ENCODE results near the gene BORCS6.

BORCS6 gene

DNA sequence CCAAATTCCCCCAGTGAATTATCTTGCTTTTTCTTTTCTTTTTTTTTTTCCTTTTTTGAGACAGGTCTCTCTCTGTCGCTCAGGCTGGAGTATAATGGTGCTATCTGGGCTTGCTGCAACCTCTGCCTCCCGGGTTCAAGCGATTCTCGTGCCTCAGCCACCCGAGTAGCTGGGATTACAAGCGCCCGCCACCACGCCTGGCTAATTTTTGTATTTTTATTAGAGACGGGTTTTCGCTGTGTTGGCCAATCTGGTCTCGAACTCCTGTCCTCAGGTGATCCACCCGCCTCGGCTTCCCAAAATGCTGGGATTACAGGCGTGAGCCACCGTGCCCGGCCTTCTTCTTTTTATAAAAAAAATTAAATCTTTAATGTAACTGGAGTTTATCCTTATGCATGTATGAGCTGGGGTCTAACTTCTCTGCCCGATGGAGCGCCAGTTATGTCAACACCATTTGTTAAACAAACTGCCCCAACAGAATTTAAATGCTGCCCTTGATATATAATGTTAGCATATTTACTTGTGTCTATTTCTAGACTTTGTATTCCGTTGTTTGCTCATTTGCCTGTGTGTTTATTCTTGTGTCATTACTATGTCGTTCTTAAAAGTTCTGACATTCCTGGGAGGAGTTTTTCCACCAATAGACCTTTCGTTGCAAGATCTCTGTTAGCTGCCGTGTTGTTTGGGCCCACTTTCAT lies 20.9 kb upstream of the BORCS6 start:
- no peak for DNase-seq (ENCODE audit: low spot score)

DNA sequence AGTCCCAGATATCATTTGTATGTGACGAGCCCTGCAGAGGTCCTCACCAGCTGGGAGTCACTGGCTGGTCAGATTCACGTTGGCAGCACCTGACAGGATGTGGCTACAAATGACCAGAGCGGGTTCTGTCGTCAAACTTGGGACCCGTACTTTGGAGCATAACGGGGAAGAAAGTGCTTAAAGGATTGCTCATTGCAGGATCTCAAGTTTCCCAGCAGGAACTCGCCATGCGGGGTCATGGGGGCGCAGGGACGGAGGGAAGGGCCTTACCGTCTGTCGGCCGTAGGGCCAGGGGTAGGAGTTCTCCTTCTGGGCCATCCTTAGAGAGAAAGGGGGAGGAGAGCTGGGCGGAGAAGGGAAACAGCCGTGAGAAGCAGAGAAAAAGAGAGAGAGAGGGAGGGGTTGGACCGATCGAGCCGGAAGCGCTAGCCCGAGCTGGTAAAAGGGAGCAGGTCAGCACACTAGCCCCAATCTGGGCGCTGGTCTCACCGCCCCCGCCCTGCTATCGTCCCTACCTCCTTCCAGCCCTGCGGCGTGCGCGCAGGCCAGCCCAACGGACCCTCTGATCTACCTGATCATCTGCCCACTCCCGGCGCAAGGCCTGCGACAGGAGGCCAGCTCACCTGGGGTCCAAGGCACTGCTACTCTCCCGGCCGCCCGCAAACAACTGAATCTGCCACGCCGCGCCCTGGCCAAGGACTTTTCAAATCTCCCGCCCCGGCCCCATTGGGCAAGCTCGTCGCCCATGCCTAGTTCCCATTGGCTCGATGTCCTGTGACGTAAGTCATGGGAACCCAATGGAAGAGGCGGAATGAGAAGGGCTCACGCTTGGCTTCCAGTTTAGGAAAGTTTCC lies 20.2 kb upstream of the BORCS6 start, which contains the start of gene AURKB:
TSS of gene AURKB (minus strand) at position 669 of the 854 bp plus-strand sequence. CDS start at position 318, 351 bp downstream.
- DNase-seq (ENCODE audit: low spot score), result peak; percentile 95

DNA sequence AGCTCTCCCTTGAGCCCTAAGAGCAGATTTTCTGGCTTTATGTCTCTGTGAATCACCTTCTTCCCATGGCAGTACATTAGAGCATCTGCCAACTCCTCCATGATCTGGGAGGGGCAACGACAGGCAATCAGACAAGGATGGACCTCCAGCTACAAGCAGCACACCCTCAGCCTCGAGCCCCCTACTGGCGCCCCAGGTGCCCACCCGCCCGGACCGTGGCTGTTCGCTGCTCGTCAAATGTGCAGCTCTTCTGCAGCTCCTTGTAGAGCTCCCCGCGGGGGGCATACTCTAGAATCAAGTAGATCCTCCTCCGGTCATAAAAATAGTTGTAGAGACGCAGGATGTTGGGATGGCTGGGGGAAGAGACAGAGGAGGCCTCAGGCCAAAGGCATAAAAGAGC lies 16.6 kb upstream of the BORCS6 start:
- DNase-seq (ENCODE audit: low spot score), result no peak

DNA sequence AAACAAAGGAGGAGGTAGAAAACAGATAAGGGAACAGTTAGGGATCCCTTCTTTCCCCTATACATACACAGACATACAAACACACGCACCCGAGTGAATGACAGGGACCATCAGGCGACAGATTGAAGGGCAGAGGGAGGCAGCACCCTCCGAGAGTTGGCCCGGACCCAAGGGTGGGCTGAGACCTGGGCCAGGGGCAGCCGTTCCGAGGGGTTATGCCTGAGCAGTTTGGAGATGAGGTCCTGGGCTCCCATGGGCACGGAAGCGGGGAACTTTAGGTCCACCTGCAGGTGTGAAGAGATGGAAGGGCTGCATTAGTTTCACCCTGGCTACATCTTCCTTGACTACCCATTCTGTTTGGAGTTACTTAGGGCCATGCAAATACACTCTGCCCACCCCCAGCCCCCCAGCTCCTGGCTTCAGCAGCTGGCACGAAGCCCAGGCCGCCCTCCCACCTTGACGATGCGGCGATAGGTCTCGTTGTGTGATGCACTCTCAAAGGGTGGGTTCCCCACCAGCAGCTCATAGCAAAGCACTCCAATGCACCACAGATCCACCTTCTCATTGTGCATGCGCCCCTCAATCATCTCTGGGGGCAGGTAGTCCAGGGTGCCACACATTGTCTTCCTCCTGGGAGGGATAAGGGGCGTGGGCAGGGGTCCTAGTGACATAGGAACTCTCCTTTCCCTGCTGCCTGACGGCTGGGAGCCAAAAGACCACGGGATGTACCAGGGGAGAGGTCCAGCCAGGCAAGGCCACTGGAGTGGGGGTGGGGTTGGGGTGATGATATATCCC lies 15.0 kb upstream of the BORCS6 start:
- DNase-seq (ENCODE audit: low spot score), result no peak

DNA sequence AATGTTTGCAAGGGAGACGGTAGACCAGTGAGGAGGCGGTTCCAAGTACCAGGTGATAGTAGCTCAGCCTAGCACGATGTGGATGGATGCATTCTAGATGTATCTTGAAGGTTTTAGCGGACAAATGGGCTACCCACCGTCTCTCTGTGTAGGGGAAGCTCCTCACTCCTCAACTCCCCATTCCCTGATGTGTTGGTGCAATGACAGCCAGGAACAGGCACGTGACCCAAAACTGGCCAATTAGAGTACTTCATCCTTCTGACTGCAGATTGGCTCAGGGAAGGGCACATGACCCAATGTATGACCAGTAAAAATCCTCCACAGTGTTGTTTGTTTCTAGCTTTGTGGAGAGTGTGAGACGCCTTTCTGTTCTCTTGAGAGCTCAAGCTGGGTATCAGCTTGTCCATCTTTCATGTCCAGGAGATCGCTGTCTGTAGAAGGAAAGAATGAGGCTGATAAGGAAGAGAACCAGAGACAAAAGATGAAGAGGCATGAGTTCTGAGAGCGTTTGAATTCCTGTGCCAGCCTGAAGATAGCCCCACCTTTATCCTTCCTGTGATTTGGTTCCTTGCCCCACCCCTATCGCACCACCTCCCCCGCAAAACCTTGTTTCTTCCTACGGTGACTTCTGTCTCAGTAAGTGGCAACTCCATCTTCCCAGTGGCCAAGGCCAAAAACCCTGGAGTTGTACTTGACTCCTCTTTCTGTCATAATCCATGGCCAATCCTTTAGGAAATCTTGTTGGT lies 2.3 kb upstream of the BORCS6 start:
- peak; percentile 78 for DNase-seq (ENCODE audit: low spot score)

DNA sequence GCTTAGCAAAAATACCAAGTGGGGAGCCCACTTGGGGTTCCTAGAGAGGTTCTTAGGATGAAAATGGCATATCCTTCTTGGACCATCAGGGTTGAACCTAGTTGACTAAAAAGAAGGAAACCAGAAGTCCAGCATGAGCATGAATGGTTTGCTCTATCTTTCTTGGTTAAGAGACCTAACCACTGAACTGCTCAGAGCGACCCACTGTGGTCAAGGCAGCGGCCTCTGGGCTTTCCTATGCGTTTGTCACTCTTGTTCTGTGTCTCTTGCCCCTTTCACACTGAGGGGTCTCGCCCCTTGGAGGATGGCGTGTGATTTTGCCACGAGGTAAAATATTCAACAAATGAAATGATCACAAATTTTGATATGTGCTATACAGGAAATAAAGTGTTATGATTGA lies 526 bp upstream of the BORCS6 start:
- no peak for DNase-seq (ENCODE audit: low spot score)

DNA sequence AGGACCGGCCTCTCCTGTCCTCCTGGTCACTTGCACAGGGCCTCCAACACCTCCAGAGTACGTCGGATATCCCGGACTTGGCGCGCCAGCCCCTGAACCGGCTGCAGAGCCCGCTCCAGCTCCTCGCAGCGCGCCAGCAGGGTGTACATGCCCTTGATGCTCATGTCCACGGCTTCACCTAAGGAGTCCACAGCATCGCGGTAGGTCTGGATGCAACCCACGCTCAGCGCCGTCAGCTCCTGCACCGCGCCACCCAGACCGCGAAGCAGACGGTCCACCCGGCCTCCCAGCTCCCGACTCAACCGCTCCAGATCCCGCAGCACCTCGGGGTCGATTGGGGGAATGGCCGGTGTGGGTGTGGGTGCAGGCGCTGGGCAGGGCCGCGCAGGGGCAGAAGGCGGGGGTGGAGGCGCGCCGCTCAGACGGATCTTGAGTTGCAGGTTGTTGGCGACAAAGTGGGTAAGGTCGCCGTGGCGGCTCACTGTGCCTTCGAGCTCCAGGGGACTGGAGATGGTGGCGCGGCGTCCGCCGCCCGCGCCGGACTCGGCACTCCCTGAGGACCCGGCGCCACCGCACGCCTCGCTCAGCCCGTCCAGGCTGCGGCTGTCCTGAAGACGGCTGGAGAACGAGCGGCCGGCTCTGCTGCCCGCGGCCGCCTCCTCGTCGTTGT lies 804 bp downstream of the BORCS6 start:
- no peak for DNase-seq (ENCODE audit: low spot score)

DNA sequence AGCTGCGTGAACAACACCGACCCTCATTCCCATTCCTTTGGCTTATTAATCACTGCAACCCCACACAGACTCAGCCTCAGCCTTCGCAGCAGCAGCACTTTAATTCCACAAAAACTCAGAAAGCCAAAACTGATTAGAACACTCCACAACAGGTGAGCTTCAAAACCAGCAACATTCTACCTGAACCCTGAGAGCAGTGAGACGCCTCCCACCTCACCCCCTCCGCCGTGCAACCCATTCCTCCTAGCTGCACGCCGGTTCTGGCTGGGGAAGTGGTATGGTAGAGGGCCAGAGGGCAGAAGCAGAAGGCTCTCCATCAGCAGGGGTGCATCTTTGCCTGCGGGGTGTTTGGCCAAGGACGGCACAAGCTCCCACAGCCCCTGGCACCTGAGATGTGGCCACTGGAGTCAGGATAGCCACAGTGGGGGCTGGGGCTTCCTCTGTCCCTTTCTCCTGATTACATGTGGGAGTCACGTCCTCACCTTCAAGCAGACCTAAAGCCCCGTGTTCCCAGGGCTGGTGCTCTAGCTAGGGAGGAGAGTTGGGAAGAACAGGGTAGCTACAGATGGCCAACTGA lies 1.6 kb downstream of the BORCS6 start:
- no peak for DNase-seq (ENCODE audit: low spot score)

DNA sequence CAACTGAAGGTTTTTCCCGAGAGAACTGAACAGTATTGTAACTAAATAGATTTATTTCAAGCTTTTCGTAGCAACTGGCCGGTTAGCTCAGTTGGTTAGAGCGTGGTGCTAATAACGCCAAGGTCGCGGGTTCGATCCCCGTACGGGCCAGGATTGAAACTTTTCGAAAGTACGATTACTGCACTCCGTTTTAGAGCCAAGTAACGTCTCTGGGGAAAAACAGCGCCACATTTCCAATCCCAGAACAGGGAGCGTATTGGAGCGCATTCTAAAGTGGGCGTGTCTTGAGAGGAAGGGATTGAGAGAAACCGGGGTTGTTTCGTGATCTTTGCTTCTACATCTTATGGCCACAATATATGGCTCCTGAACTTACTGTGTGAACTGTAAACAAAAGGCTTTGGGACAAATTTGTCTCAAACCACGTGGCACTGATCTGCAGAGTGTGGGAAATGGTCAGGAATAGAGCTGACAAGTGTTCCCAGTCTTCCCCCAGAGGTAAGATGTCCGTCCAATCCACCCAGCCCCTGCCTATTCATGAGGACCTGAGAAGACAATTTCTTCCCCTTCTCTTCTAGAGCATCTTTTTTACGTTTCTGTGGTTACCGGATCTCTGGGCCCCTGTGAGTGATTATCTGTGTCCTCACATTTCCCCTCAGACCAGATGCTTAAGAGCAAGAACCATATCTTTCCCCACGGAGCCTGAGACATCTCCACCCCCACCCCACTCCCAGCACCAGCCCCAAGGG lies 2.3 kb downstream of the BORCS6 start:
- DNase-seq (ENCODE audit: low spot score), result peak; percentile 94

DNA sequence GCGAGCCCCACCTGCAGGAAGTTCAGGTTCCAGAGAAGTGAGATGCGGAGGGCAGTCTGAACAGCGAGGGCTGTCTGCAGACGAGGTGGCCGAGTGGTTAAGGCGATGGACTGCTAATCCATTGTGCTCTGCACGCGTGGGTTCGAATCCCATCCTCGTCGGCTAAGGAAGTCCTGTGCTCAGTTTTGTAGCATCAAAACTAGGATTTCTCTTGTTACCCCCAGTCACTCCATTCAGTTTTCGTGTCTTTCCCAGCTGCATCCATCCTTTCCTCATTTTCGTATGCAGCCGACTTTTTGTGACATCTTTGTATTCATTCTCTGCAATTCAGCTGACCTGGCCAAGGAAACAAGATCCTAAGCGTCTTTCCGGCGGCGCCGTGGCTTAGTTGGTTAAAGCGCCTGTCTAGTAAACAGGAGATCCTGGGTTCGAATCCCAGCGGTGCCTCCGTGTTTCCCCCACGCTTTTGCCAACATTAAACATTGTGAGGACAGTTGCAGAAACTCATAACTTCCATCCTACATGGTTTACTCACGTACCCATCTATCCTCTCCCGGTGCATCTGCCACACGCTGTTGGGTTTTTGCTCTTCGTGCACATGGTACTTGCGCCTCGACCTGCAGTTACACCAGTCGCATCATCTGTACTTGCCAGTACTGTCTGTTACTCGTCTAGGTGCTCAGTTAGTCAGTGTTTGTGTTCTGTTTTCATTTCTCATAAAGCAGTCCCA lies 3.0 kb downstream of the BORCS6 start:
- peak; percentile 91 for DNase-seq (ENCODE audit: low spot score)

DNA sequence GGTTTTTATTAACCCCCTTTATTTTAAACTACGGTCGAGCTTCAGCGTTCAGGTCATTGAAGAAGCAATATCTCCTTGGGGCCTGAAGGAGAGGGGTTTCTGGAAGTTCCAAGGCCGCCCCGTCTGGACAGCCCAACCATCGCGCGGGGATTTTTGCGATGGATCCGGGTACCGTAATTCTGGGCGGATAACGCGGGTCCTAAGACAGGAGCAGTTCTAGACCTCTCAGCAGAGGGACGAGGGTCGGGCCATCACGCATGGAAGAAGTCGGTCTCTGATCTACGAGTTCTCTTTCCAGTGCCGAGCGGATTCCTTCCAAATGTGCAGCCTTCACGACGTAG lies 3.6 kb downstream of the BORCS6 start:
- DNase-seq (ENCODE audit: low spot score), result no peak

DNA sequence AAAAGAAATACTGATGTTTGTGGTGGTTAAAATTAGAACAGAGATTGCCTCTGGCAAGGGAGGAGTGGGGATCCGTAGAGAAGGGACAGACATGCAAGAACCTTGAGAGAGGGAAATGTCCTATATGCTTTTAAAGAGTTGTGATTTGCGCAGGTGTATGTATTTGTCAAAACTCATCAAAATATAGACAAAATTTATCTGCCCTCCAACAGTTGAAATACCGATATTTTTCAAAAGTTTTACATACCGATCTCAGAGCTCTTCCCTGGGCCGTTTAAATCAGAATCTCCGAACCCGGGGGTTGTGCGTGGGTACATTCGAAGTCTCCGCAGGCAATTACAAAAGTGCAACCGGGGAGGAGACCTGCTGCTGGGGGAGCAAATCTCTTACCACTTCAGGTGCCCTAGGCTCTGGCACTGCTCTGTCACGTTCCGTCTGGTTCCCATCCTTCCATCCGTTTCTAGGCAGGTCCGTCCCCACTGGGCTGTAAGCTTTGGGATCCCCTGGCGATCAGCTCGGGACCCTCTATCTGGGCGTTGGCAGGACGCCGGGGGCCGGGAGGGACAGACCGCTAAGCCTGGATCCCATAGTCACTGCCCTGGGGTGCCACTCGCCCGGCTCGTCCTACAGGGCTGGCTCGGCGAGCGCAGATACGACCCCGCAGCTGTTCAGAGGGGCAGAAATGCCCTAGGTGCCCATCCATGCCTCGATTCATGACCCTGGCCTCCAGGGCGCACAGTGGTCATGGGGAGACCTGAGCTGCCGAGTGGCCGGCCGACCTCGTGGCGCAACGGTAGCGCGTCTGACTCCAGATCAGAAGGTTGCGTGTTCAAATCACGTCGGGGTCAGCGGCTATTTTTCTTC lies 4.2 kb downstream of the BORCS6 start:
- peak; percentile 89 for DNase-seq (ENCODE audit: low spot score)

DNA sequence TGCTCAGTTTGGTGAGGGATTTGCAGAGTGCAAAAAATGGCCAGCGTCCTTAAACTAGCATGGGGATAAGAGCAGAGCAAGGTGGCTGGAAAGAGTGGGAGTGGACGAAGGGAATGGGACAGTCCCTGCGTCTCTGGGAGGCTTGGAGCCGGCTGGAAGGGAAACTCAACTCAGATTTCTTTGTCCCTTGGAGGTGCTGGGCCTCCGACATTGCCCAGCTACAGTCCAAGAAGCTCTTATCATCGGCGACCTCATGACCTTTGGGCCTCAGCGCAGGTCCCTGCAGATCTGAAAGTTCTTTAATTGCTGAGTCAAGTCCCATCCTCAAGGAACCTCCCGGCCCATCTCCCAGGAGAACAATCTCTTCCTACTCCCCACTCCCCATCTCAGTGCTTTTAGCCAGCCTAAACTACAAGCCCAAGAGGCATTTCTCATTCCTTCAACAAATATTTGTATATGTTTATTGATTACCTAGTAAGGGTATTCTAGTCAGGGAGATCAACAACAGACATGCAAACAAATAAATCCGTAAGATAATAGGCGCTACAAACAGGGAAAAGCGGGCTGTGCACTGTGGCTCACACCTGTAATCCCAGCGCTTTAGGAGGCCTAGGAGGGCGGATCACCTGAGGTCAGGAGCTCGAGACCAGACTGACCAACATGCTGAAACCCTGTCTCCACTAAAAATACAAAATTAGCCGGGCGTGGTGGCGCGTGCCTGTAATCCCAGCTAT lies 12.8 kb downstream of the BORCS6 start:
- no peak for DNase-seq (ENCODE audit: low spot score)

DNA sequence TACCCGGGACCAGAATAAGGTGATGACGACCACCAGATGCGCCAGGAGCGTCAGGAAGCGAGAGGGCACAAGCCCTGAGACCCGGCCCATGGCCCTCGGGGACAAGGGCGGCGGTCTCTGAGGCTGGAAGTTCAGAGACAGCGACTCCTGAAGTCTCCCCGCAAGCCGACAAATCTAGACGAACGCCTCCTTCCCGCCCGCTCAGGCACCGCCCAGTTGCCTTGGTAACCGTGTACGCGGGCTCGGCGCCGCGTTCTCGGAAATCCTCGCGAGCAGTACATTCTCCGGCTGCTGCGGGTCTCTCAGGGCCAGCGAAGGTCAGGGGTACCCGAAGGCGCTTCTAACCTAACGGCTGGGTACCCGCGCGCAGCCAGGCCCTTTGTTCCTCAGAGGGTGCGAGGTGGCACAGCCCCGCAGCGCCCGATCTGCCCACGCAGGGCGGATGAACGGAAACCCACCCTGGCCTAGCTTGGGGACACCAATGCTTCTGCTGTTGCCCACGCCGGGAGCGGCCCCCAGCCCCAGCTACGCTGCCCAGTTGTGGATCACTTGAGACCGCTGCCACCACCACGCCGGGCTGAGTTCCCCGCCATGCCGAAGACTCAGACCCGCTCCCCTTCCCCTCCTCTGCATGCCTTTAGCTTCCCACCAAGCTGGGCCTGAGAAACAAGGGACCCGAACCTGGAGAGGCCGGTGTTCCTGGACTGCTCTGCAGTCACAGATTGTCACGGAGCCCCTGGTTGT lies 13.6 kb downstream of the BORCS6 start, which contains the start of gene TMEM107:
TSS of gene TMEM107 (minus strand) at position 184 of the 744 bp plus-strand sequence. CDS start at position 90, 94 bp downstream.
- peak; percentile 88 for DNase-seq (ENCODE audit: low spot score)

DNA sequence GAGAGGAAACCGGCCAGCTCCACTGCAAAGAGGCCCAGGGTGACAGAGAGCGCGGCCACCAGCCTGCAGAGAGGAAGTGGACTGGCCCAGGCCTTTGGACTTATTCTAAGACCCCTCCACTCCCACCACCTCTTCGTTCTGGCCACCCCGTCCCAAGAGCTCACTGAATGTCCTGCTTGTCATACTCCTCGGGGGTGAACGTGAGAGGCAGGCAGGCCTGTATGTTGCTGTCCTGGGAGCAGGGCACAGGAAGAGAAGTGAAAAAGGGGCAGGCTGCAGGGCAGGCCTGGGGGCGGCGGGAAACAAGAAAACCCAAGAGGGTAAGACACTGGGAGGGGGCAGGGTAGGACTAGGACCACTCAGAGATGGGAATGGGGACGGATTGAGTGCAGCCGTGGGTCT lies 14.2 kb downstream of the BORCS6 start:
- DNase-seq (ENCODE audit: low spot score), result no peak

DNA sequence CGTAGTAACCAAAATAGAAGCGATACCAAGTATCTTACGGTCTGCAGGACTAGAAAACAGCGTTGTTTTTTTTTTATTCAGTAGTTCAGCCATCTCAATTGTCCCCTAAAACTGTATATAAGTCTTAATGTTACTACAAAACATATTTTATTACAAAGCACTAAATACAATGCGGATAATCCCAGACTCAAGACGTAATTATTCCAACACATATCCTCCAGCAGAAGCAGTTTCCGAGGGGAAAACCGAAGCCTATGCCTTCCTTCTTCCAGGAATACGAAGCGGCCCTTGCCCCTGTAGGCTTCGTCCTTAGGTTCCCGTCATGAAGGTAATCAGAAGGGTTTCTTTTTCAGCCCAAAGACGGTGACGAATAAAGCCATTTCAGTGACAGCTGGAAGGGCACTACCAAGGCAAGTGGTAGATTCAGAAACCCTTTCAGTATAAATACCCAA lies 16.1 kb downstream of the BORCS6 start:
- DNase-seq (ENCODE audit: low spot score), result no peak

Measured in CD4-positive, alpha-beta T cell treated with Interleukin-15 for 4 hours (primary cell).